Astrocyte of the hippocampus (primary cell): ENCODE results near the gene SLC22A8.
"Not testable (repeated sequence)": the region's sequence is repeated elsewhere in the genome, so short reads cannot be mapped to it uniquely, and the experiment has no call there.

ENCODE experiments used
- DNase-seq: peaks from one replicate; pipeline ENCODE4 v3.0.0; 2011; ENCODE audit warnings: low read depth, low spot score

SLC22A8 gene, protein sequence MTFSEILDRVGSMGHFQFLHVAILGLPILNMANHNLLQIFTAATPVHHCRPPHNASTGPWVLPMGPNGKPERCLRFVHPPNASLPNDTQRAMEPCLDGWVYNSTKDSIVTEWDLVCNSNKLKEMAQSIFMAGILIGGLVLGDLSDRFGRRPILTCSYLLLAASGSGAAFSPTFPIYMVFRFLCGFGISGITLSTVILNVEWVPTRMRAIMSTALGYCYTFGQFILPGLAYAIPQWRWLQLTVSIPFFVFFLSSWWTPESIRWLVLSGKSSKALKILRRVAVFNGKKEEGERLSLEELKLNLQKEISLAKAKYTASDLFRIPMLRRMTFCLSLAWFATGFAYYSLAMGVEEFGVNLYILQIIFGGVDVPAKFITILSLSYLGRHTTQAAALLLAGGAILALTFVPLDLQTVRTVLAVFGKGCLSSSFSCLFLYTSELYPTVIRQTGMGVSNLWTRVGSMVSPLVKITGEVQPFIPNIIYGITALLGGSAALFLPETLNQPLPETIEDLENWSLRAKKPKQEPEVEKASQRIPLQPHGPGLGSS

DNA sequence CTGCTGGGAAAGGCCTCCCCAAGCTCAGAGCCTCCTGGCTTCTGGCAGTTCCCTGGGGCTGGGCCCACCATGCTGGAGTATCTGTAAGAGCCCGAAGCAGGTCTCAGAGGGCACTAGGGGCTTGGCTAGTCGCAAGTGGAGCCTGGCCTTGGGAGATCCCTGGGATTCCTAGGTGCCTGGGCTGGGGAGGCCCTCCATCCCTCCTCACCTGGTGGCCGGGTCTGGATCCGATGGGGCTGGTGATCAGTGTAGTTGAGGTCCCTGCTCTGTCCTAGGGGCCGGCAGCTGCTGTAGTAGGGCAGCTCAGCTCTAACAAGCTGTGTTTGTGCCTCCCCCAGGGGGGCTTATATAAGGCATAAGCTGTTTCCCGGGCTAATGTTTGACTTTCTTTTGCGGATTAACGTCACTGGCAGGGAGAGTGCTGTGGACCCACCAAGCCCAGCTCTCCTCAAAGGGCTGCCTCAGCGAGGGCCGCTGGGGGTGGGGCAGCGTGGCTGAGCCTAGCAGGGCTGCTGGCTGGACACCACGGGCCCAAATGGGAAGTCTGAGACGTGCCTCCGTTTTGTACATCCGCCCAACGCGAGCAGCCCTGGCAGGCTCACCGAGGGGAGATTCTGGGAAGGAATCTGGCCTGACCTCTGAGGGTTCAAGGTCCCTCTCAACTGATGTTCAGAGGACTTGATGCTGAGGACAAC lies at the start of gene SLC22A8:
Gene SLC22A8 (minus strand): TSS at position 321 of the 695 bp plus-strand sequence. CDS start 883 bp downstream, outside the sequence.
- DNase-seq, result no peak

- not testable (repeated sequence) for DNase-seq
These were observed 30.6 kb upstream of the SLC22A8 start for GRCh38 chr11:63046203-63046602.

GRCh38 chr11:63042596-63042995 lies 27.0 kb upstream of the SLC22A8 start:
- DNase-seq, result no peak

- DNase-seq, result no peak
These were observed 16.8 kb upstream of the SLC22A8 start for GRCh38 chr11:63032457-63032856.

DNA sequence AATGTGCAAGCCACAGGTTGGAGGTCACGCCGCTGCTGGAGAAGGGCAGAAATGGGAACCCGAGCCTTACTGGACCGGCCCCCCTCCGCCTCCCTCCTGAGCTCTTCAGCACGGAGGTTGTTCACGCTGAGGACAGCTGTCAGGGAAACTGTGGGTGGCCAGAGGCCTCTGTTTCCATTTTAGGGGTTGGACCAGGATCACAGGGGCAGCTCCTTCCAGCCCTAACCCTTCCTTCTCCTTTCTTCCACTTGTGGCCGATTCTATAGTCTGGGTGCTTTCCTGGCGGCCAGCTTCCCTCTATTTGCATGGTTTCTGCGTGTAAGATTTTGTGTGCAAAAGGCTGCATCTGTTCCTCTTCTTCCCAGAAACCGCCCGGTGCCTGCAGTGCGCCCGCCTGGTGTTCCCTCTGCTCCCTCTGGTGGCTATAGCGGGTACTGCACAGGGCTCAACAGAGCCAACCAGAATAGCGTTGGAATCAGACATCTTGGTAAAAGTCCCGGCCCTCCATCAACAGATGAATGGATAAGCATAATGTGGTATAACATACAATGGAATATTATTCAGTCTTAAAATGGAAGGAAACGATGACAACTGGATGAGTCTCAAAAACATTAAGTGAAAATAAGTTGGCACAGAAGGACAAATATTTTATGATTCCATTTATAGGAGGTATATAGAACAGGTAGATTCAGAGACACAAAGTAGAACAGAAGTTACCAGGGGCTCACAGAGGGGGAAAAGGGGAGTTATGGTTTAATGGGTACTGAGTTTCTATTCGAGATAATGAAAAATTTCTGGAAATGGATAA lies 8.4 kb upstream of the SLC22A8 start:
- peak; percentile 88 for DNase-seq

DNA sequence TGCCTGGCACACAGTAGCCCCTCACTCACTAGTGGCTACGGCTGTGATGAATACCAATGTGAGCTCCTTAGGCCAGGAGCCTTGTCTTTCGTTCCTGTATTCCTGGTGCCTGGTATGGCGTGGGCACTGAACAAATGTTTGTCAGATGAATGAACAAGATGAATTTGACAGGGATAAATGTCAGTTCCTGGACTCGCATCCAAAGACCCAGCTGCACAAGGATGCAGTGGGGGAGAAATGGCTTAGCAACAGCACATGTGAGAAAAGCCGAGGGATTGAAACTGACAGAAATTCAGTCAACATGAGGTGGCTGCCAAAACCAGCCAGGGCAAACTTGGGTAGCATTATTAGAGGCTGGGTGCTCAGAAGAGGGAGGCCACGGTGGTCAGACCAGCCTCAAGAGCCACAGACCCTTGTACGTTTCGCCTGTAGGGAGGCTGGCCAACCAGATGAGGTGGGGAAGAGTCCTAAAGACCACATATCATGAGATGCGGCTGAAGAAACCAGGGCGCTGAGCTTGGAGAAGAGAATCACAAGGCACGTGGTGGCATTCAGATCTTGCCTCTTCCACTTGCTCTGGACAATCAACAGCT lies 7.7 kb upstream of the SLC22A8 start:
- DNase-seq, result no peak

DNA sequence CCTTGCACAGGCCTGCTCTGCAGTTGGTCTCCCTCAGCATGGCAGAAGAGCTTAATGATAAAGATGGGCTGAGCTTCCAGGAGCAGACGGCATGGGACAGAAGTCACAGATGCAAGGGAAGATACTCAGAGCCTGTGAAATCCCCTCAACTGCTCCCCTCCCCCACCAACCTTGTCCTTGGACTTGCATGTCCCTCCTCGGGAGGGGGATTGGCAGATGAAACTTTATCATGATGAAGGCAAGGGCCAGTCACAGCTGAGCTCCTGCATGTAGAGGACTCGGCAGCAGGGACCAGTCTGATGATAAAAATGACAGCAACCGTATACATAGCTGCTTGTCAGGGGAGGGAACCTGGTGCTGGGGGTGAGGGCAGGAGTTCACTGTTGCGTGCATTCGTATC lies 6.8 kb upstream of the SLC22A8 start:
- DNase-seq, result no peak

- no peak for DNase-seq
These were observed 5.1 kb upstream of the SLC22A8 start for GRCh38 chr11:63020671-63021291.

GRCh38 chr11:63019506-63019905 lies 3.9 kb upstream of the SLC22A8 start:
- DNase-seq, result no peak

DNA sequence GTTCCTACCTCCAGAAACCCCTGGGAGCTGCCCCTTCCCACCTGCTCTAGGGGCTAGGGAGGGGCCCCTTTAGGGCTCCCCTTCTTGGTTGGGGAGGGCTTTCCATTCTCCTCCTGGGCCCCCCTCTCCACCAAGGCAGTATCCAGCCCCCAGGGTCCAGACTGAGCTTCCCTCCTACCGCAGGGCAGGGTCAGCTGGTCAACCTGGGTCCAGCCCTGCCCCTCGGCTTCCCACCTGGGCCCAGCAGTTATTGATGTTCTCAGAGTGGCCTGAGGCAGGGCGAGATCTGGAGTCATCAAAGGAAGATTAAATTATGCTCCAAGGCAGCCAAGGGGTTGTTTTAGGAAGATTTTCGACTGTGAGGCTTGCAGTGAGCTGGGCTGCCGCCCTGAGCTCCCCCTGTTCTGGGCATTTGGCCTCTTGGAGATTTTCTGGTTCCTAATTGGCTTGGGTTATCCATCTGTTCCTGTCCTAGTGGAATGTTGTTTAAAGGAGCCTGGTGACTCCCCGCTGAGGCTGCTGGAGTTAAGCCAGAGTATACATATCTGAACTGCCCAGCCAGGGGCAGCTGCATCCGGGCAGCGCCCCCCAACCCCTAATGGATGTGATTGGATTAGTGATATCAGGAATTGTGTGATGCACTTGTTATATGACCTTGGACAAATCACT lies 1.8 kb upstream of the SLC22A8 start:
- peak; percentile 58 for DNase-seq

DNA sequence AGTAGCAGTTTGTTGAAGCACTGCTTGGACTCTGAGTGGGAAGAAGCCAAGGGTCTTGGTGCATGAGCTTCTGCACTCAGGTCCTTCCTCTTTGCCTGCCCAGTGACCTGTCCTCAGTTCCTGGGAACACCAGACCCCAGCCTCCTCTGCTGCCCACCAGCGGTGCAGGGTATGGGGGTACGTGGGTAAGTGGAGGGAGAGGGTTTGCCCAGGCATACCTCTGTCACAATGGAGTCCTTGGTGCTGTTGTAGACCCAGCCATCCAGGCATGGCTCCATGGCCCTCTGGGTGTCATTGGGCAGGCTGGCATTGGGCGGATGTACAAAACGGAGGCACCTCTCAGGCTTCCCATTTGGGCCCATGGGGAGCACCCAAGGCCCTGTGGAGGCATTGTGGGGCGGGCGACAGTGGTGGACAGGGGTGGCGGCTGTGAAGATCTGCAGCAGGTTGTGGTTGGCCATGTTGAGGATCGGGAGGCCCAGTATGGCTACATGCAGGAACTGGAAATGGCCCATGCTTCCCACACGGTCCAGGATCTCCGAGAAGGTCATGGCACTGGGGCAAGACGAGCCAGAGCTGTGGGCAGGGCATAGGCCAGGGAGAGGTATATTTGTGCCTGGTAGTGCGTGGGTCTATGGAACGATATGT lies 1.1 kb downstream of the SLC22A8 start:
- DNase-seq, result no peak

- no peak for DNase-seq
These were observed 2.8 kb downstream of the SLC22A8 start for GRCh38 chr11:63012839-63013238.

GRCh38 chr11:63012430-63012829 lies 3.2 kb downstream of the SLC22A8 start:
- DNase-seq, result no peak

DNA sequence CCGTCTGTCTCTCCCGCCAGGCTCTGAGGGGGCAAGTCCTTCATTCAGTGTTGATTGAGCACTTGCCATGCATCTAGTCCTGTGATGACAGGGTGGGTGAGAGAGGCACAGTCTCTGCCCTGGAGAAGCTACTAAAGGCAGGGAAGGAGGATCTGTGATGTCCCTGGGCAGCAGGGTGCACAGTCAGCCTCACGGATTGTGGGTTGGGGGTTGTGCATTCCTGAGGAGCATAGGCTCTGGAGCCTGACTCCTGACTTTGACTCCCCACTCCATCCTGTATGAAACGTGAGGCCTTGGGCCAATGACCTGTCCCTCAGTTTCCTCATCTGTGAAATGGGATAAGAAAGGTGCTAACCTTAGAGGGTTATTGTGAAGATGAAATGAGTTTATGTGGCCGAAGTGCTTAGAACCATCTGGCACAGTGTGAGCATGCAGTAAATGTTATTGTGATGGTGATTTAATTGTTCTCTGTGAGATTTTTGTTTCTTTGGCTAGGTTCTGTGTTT lies 4.7 kb downstream of the SLC22A8 start:
- DNase-seq, result no peak

DNA sequence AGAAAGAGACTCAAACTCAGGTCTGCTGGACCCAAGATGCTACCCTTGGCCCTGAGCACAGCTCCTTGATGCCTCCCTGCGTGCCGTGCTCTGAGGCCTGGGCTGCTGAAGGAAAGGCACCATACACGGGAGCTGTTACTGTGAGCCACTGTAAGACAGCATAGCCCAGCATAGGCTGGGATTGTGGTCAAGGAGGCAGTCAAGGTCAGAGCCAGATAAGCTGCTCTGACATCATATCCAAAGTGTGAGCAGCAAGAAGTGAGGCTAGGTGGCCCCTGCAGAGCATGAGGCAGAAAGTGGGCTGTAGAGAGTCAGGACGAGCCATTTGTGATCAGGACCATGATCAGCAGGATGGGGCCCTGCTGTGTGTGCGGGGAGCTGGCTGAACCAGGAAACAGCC lies 7.7 kb downstream of the SLC22A8 start:
- no peak for DNase-seq

DNA sequence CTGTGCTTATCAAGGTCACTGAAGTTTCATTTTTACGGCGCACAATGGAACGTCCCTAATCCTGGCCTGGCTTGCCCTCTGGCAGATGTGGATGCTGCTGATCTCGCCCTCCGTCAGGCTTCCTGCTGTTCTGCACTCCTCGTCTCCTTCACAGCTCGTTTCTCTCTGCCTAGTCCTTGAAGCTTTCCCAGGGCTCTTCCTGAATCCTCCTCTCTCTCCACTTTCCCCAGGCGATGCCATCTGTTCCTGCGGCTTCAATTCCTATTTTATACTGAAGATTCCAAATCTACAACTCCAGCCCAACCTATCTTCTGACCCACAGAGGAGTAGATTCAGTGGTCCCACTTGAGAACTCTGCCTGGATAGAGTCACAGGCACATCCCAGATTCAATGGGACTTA lies 14.2 kb downstream of the SLC22A8 start:
- DNase-seq, result no peak

GRCh38 chr11:62999649-63000048 lies 16.0 kb downstream of the SLC22A8 start:
- no peak for DNase-seq

DNA sequence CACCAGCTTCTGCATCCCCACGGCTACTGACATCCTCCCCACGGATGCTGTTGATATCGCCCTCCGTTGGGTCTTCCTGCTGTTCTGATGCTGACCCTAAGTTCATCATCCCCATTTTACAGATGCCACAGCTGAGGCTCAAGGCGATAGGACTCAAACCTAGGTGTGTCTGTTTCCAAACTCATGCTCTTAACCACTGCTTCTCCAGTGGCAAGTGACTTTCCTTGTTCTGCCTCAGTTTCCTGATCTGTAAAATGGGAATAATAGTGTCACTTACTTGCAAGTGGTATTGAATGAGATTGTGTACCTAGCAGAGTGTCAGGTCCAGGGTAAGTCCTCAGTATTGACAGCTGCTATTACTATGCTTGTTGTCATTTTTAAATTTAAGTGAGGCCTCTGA lies 16.5 kb downstream of the SLC22A8 start:
- DNase-seq, result no peak

- no peak for DNase-seq
These were observed 19.4 kb downstream of the SLC22A8 start for GRCh38 chr11:62996271-62996670.

DNA sequence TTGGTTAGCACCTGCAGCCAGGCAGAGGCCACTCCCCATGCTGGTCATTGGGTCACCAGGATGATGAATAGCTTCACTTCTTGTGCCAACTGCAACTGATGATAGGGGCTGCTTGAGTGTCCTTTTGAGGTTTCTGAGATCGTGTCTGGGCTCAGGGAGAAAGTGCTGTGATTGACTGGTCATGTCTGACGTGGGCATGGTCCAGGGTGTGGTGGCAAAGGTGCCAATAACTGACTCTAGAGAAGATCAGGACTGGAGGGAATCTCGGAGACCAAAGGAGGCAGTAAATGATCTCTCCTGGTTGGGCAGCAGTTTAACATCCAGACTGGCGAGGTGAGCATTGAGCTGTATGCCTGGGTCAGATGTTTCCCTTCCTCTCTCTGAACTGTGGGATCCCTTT lies 20.9 kb downstream of the SLC22A8 start:
- DNase-seq, result no peak
